Stimulated activated CD4-positive, alpha-beta T cell treated with anti-CD3 and anti-CD28 coated beads, Interleukin-15, amount 100 ng/mL, for 1 hour (primary cell): ENCODE data around the gene ZBED1.
"Not testable (repeated sequence)": the region's sequence is repeated elsewhere in the genome, so short reads cannot be mapped to it uniquely, and the experiment has no call there.

Experiments used
- DNase-seq, 2 donors: peaks; one replicate each; pipeline ENCODE4 v3.0.0-alpha.2; 2020; ENCODE audit warnings: low read depth in 1 of 2, low spot score in 1 of 2

The ZBED1 gene

DNA sequence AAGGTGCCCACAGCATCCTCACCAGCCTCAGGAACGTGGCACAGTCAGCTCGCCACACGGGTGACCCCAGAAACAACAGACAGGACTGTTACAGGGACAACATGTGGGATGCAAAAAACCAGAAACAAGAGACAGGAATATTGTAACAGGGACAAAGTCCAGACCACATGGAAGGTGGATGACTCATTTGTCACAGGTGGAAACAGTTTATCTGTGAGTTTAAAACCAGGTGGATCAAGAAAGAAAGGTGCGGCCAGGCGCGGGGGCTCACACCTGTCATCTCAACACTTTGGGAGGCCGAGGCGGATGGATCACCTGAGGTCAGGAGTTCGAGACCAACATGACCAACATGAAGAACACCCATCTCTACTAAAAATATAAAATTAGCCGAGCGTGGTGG lies 23.5 kb downstream of the ZBED1 start:
- not testable (repeated sequence) for DNase-seq

DNA sequence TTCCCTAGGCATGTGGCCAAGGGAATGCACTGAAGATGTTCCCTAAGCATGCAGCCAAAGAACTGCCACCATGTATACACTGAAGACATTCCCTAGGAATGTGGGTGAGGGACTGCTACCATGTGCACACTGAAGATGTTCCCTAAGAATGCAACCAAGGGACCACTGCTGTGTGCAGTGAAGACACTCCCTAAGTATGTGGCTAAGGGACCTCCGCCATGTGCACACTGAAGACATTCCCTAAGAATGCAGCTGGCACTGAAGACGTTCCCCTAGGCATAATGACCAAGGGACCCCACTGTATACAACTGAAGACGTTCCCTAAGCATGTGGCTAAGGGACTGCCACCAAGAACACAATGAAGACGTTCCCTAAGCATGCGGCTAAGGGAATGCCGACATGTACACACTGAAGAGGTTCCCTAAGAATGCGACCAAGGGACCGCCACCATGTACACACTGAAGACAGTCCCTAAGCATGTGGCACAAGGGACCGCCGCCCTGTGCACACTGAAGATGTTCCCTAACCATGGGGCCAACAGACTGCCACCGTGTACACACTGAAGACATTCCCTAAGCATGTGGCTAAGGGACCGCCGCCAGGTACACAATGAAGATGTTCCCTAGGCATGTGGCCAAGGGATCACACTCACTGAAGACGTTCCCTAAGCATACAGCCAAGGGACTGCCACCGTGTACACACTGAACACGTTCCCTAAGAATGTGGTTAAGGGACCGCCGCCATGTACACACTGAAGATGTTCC lies 25.6 kb downstream of the ZBED1 start:
- no peak for DNase-seq

DNA sequence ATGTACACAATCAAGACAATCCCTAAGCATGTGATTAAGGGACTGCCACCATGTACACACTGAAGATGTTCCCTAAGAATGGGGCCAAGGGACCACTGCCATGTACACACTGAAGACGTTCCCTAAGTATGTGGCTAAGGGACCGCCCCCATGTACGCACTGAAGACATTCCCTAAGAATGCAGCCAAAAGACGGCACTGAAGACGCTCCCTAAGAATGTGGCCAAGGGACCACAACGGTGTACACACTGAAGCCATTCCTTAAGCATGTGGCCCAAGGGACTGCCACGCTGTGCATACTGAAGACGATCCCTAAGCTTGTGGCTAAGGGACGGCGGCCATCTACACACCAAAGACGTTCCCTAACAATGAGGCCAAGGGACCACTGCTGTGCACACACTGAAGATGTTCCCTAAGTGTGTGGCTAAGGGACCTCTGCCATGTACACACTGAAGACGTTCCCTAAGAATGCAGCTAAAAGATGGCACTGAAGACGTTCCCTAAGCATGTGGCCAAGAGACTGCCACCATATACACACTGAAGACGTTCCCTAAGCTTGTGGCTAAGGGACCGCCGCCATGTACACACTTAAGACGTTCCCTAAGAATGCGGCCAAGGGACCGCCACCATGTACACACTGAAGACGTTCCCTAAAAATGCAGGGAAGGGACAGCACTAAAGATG lies 26.4 kb downstream of the ZBED1 start:
- DNase-seq, result no peak

DNA sequence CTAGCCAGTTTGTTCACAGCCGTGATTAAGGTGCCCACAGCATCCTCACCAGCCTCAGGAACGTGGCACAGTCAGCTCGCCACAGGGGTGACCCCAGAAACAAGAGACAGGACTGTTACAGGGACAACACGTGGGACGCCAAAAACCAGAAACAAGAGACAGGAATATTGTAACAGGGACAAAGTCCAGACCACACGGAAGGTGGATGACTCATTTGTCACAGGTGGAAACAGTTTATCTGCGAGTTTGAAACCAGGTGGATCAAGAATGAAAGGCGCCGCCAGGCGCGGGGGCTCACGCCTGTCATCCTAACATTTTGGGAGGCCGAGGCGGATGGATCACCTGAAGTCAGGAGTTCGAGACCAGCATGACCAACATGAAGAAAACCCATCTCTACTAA lies 27.7 kb downstream of the ZBED1 start:
- DNase-seq, result not testable (repeated sequence)

DNA sequence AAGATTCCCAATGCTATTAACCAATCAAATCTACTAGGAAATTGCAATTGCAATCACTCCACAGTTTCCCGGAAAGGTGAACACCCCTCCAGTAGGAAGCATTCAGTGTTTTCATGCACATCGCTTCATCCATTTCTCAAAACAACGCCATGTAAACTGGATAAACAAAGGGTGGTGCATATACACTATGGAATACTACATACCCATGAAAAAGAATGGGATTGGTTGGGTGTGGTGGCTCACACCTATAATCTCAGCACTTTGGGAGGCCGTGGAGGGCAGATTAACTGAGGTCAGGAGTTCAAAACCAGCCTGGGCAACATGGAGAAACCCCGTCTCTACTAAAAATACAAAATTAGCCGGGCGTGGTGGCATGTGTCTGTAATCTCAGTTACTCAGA lies 29.1 kb downstream of the ZBED1 start:
- no peak for DNase-seq

DNA sequence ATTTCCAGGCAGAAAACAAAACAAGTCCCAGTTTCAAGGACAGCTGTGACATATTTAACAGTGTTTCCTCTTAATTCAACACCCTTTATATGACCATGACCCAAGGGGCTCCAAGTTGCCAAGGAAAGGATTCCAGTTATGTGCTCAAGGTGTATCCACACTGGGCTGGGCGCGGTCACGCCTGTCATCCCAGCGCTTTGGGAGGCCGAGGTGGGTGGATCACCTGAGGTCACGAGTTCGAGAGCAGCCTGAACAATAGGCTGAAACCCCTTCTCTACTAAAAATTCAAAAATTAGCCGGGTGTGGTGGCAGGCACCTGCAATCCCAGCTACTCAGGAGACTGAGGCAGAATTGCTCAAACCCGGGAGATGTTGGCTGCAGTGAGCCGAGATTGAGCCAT lies 29.6 kb downstream of the ZBED1 start:
- not testable (repeated sequence) for DNase-seq

DNA sequence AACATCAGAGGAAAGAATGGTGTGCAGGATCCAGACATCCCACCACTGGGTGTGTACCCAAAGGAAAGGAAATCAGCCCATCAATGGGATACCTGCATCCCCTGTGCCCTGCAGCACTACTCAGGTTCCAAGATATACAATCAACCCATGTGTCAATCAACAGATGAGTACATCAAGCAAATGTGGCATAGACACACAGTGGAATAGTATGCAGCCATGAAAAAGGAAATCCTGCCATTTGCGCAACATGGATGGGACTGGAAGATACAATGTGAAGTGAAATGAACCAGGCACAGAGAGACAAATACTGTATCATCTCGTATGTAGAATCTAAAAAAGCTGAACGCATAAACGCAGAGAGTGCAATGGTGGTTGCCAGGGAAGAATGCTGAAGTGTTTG lies 30.9 kb downstream of the ZBED1 start:
- not testable (repeated sequence) for DNase-seq

DNA sequence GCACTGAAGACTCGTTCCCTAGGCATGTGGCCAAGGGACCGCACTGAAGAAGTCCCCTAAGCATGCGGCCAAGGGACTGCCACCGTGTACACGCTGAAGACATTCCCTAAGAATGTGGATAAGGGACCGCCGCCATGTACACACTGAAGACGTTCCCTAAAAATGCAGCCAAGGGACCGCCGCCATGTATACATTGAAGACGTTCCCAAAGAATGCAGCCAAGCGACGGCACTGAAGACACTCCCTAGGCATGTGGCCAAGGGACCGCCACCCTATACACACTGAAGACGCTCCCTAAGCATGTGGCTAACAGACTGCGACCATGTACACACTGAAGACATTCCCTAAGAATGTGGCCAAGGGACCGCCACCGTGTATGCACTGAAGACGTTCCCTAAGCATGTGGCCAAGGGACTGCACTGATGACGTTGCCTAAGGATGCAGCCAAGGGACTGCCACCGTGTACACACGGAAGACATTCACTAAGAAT lies 31.5 kb downstream of the ZBED1 start:
- no peak for DNase-seq

DNA sequence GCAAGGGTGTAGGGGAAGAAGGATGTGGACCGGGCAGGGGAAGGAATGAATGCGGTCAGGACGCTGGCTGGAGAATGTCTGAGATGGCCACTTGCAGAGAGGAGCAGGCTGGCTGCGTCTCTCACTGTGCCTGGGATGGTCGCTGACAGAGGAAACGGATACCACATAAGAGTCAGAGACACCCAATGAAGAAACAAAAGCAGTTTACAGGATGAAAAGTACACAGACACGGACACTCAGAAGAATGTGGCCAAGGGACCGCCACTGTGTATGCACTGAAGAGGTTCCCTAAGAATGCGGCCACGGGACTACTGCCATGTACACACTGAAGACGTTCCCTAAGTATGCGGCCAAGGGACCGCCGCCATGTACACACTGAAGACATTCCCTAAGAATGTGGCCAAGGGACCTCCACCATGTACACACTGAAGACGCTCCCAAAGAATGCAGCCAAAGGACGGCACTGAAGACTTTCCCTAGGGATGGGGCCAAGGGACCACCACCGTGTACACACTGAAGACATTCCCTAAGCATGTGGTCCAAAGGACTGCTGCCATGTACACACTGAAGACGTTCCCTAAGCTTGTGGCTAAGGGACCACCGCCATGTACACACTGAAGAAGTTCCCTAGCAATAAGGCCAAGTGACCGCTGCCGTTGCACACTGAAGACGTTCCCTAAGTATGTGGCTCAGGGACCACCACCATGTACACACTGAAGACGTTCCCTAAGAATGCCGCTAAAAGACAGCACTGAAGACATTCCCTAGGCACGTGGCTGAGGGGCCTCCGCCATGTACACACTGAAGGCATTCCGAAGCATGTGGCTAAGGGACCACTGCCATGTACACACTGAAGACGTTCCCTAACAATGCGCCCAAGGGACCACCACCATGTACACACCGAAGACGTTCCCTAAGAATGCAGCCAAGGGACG lies 32.2 kb downstream of the ZBED1 start:
- no peak for DNase-seq

DNA sequence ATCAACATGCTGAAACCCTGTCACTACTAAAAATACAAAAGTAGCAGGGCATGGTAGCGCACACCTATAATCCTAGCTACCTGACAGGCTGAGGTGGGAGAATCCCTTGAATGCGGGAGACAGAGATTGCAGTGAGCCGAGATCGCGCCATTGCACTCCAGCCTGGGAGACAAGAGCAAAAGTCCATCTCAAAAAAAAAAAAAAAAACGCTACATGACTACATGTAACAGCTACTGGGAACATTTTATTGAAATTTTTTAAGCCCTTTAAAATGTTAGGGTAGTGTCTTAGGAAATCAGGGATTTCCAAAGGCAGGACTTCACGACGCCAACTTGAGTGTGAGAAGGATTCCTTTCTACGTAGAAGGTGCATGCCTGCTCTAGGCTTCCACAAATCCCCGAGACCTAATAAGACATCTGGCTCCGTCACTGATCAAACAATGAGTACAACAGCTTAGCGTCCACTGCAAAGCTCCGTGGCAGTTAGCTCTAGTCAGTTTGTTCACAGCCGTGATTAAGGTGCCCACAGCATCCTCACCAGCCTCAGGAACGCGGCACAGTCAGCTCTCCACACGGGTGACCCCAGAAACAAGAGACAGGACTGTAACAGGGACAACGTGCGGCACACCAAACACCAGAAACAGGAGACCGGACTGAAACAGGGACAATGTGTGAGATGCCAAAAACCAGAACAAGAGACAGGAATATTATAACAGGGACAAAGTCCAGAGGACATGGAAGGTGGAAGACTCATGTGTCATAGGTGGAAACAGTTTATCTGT lies 33.7 kb downstream of the ZBED1 start:
- no peak for DNase-seq

DNA sequence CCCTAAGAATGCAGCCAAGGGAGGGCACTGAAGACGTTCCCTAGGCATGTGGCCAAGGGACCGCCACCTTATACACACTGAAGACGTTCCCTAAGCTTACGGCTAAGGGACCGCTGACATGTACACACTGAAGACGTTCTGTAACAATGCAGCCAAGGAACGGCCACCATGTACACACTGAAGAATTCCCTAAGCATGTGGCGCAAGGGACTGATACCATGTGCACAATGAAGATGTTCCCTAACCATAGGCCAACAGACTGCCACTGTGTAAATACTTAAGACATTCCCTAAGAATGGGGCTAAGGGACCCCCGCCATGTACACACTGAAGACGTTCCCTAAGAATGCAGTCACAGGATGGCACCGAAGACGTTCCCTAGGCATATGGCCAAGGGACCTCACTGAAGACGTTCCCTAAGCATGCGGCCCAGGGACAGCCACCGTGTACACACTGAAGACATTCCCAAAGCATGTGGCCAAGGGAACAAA lies 36.1 kb downstream of the ZBED1 start:
- DNase-seq, result no peak

DNA sequence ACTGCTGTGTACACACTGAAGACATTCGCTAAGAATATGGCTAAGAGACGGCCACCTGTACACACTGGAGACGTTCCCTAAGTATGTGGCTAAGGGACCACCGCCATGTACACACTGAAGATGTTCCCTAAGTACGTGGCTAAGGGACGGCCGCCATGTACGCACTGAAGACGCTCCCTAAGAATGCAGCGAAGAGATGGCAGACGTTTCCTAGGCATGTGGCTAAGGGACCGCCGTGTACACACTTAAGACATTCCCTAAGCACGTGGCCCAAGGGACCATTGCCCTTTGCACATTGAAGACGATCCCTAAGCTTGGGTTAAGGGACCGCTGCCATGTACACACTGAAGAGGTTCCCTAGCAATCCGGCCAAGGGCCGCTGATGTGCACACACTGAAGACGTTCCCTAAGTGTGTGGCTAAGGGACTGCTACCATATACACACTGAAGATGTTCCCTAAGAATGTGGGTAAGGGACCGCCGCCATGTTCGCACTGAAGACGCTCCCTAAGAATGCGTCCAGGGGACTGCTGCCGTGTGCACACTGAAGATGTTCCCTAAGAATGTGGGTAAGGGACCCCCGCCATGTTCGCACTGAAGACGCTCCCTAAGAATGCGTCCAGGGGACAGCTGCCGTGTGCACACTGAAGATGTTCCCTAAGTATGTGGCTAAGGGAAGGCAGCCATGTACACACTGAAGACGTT lies 36.7 kb downstream of the ZBED1 start:
- no peak for DNase-seq

DNA sequence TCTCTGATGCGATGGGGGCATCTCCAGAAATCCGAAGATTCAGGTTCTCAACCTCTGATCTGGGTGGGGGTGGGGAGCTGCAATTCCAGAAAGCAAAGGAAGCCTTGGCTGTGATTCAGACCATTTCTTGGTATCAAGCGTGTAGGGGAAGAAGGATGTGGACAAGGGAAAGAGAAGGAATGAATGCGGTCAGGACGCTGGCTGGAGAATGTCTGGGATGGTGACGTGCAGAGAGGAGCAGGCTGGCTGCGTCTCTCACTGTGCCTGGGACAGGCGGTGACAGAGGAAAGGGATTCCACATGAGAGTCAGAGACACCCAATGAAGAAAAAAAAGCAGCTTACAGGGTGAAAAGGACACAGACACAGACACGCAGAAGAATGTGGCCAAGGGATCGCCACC lies 37.3 kb downstream of the ZBED1 start:
- DNase-seq, result not testable (repeated sequence)

DNA sequence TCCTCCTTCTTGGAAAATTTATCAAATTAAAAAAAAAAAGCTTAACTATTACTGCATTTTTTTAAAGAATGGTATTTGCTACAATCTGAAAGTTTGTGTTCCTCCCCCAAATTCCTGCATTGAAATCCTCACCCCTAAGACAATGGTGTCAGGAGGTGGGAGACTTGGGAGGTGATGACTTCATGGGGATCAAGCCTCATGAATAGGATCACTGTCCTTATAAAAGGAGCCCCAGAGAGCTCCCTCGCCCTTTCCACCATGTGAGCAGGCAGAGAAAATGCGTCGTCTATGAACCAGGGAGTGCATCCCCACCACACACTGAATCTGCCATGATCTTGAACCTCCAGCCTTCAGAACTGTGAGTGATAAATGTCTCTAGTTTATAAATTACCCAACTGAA lies 38.0 kb downstream of the ZBED1 start:
- no peak for DNase-seq

DNA sequence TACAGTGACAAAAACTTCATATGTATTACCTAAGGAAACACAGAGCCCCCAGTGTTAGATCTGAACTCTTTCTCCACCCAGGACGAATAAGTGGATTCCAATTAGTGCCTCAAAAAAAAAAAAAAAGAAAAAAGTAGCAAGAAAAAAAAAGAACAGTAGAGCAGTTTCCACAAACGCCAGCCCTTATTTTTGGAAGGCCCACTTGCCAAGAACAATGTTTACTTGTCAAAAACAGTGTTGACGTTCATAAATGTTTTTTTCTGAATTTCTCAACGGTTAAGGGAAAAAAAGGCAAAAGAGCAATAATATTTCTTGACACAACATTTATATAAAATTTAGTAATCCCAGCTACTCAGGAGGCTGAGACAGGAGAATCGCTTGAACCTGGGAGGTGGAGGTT lies 38.7 kb downstream of the ZBED1 start:
- no peak for DNase-seq

DNA sequence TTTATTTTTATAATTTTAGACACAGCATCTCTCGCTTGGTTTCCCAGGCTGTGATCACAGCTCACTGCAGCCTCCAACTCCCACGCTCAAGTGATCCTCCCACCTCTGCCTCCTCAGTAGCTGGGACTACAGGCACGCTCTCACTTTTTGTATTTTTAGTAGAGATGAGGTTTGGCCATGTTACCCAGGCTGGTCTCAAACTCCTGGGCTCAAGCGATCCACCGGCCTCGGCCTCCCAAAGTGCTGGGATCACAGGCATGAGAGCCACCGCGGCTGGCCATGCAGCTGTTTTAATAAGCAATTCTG lies 39.1 kb downstream of the ZBED1 start:
- DNase-seq, result no peak

DNA sequence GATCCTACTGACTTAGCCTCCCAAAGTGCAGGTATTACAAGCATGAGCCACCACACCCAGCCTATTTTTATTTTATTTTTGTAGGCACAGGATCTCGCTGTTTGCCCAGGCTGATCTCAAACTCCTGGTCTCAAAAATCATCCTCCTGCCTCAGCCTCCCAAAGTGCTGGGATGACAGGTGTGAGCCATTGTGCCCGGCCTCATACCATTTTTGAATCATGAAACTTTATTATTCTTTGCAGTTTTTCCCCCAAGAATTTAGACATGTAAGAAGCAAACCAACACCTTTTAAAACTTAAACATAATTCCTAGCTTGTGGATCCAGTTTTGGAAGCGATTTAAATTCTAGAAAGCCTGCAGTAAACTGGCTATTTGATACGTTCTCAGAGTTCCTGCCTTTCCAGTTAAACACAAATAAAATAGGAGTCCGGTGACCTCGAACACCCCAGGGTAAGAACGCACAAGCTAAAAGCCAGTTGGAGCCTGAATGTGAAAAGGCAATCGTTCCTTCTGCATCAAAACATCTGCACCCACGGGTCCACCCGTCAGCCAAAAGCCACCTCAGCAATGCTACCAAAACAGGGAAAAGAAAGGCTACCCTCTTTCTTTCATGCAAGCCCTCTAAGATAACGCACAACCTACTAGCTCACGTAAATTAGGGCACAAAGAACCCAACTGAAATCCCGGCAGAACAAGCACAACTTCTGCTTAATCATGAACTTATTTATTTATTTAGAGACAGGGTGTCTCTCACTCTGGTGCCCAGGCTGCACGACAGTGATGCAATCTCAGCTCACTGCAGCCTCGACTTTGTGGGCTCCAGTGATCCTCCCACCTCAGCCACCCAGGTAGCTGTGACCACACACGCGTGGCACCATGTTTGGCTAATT lies 39.7 kb downstream of the ZBED1 start:
- DNase-seq, result not testable (repeated sequence)

DNA sequence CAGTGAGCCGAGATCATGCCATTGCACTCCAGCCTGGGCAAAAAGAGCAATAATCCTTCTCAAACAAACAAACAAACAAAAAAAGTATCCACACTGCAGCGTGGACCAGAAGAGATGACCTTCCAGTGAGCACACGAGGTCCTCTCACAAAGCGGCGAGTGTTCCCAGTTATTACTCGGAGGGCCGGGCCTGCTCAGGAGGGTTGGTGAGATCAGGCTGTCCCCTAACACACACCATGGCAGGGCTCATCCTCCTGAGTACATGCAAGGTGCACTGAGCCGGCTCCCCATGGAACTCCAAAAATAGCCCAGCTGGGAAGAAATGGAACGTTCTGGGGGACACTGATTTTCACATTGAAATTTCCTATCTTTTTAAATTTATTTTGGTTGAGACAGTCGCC lies 40.7 kb downstream of the ZBED1 start:
- DNase-seq, result not testable (repeated sequence)

DNA sequence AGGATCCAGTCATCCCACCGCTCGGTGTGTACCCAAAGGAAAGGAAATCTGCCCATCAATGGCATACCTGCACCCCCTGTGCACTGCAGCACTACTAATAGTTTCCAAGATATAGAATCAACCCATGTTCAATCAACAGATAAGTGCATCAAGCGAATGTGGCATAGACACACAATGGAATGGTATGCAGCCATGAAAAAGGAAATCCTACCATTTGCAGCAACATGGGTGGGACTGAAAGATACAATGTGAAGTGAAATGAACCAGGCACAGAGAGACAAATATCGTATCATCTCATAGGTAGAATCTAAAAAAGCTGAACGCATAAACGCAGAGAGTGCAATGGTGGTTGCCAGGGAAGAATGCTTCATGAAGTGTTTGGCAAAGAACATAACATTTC lies 42.5 kb downstream of the ZBED1 start:
- DNase-seq, result no peak
